Measurements from ENCODE around the gene ZC3HAV1. TPM values are rescaled to one million over a fixed set of nuclear protein-coding genes. Genes with fewer than 3 reads are reported as not detected.

ZC3HAV1 gene
- total and polyA plus RNA-seq, 2 of the 13 experiments (the other 11 are each of a cell fraction or from before 2014, with no cell fraction given) = 12.7 to 23.7 TPM

- TF ChIP-seq ZNF713 (CRISPR knock-in tag; IDR thresholded peaks at IDR 0.05) (0 out of 2 replicates have a peak, but pooled peaks have one; percentile 52), TGIF2 (CRISPR knock-in tag; IDR thresholded peaks at IDR 0.05) (no peak), ZNF773 (CRISPR knock-in tag; IDR thresholded peaks at IDR 0.05; ENCODE audit: borderline replicate concordance) (no peak), ZNF350 (CRISPR knock-in tag; IDR thresholded peaks at IDR 0.05; ENCODE audit: borderline replicate concordance, low read depth) (no peak), ZNF567 (CRISPR knock-in tag; IDR thresholded peaks at IDR 0.05; ENCODE audit: borderline replicate concordance) (peak; percentile 63; the same call in 1 of the 2 replicates), PAWR (CRISPR knock-in tag; IDR thresholded peaks at IDR 0.05; ENCODE audit: borderline replicate concordance) (no peak), TEAD2 (CRISPR knock-in tag; IDR thresholded peaks at IDR 0.05) (no peak), ZNF362 (CRISPR knock-in tag; IDR thresholded peaks at IDR 0.05; ENCODE audit: borderline replicate concordance) (no peak), ZBTB40 (IDR thresholded peaks at IDR 0.05) (no peak), ZBTB40 (CRISPR knock-in tag; IDR thresholded peaks at IDR 0.05) (peak; percentile 33; the same call in 1 of the 2 replicates), NBN (conservative IDR thresholded peaks at IDR 0.05) (no peak), RNF219 (CRISPR knock-in tag; IDR thresholded peaks at IDR 0.05) (no peak), ZNF124 (CRISPR knock-in tag; IDR thresholded peaks at IDR 0.05) (no peak), ZNF280B (CRISPR knock-in tag; IDR thresholded peaks at IDR 0.05; ENCODE audit: borderline replicate concordance) (no peak), NR2F1 (CRISPR knock-in tag; IDR thresholded peaks at IDR 0.05) (no peak)
These were observed 73.8 kb downstream of the ZC3HAV1 start, which contains the start of gene ZC3HAV1L (continued) for GRCh38 chr7:139035586-139036353.
